Epithelial cell of esophagus (primary cell): ENCODE results near the gene KDM4C.

Source experiments
- DNase-seq: peaks from one replicate; pipeline ENCODE4 v3.0.0; 2010; ENCODE audit warnings: low read depth
- H3K4me3 ChIP-seq: 2 replicates; pipeline ENCODE4 v1.5.1; 2011; ENCODE audit warnings: mild to moderate bottlenecking, low read length, control low read depth
- CTCF ChIP-seq: IDR thresholded peaks from 2 replicates; pipeline ENCODE4 v1.5.1; 2011; ENCODE audit warnings: low read depth, mild to moderate bottlenecking, low read length, control low read depth, inconsistent platforms; ENCODE audit not compliant: insufficient read depth; ENCODE audit errors: missing control alignments

The KDM4C gene

GRCh38 chr9:6978591-6978990, 220.8 kb downstream of the KDM4C start:
- no peak overlapping the region for H3K4me3 ChIP-seq
- TF ChIP-seq CTCF, result no peak
- DNase-seq, result no peak

- no peak for TF ChIP-seq CTCF
- H3K4me3 ChIP-seq, result no peak overlapping the region
- DNase-seq, result no peak
Observed at GRCh38 chr9:6984941-6985578, 227.3 kb downstream of the KDM4C start.

- no peak for DNase-seq
- TF ChIP-seq CTCF, result no peak
- H3K4me3 ChIP-seq, result no peak overlapping the region
Observed at GRCh38 chr9:6986141-6986815, 228.5 kb downstream of the KDM4C start.

- DNase-seq, result no peak
- H3K4me3 ChIP-seq, result no peak overlapping the region
- TF ChIP-seq CTCF, result no peak
Observed at GRCh38 chr9:6987381-6987780, 229.6 kb downstream of the KDM4C start.

GRCh38 chr9:6991418-6991817, 233.6 kb downstream of the KDM4C start:
- DNase-seq, result no peak
- TF ChIP-seq CTCF, result no peak
- no peak overlapping the region for H3K4me3 ChIP-seq

- no peak for DNase-seq
- no peak for TF ChIP-seq CTCF
- H3K4me3 ChIP-seq, result no peak overlapping the region
Observed at GRCh38 chr9:6996061-6996854, 238.5 kb downstream of the KDM4C start.
